GM12892 (cell line): ENCODE measurements around the gene CANT1.
"Not testable (repeated sequence)": the region's sequence is repeated elsewhere in the genome, so short reads cannot be mapped to it uniquely, and the experiment has no call there.

Experiments used
- DNase-seq: peaks from one replicate; pipeline ENCODE4 v3.0.0; 2011; ENCODE audit not compliant: insufficient read length
- FAIRE-seq: peaks from 2 replicates; lab custom pipeline; 2011; peaks lifted over from hg19 to GRCh38; lab: Jason Lieb, UNC
- POLR2A ChIP-seq: IDR thresholded peaks from 2 replicates; pipeline ENCODE4 v1.6.1; 2011; ENCODE audit warnings: low read depth, low read length, control low read depth
- POLR2AphosphoS5 ChIP-seq: IDR thresholded peaks from 2 replicates; pipeline ENCODE4 v1.6.1; 2011; ENCODE audit warnings: low read depth, low read length, control low read depth
- TAF1 ChIP-seq: IDR thresholded peaks from 2 replicates; pipeline ENCODE4 v1.6.1; 2011; ENCODE audit warnings: low read depth, mild to moderate bottlenecking, control low read depth, low read length, borderline replicate concordance

Gene CANT1

GRCh38 chr17:79024901-79025737, 15.6 kb upstream of the CANT1 start:
- no peak for FAIRE-seq
- TF ChIP-seq POLR2A, result no peak
- no peak for TF ChIP-seq TAF1
- no peak for TF ChIP-seq POLR2AphosphoS5
- DNase-seq, result peak; percentile 15

GRCh38 chr17:79023886-79024771, 14.6 kb upstream of the CANT1 start, which contains the start of gene C1QTNF1:
C1QTNF1 (plus strand) TSS chr17:79024169; CDS start chr17:79043969, 19,800 bp downstream.
- DNase-seq (peak; percentile 56), FAIRE-seq (no peak)
- no peak for TF ChIP-seq POLR2A
- no peak for TF ChIP-seq POLR2AphosphoS5
- TF ChIP-seq TAF1, result no peak

- FAIRE-seq (no peak), DNase-seq (no peak)
- TF ChIP-seq POLR2A, result no peak
- TF ChIP-seq TAF1, result no peak
- TF ChIP-seq POLR2AphosphoS5, result no peak
These were observed 13.7 kb upstream of the CANT1 start for GRCh38 chr17:79023180-79023705.

- DNase-seq (no peak), FAIRE-seq (no peak)
- TF ChIP-seq POLR2AphosphoS5, result no peak
- no peak for TF ChIP-seq TAF1
- no peak for TF ChIP-seq POLR2A
These were observed 13.0 kb upstream of the CANT1 start for GRCh38 chr17:79022507-79022991.

GRCh38 chr17:79021929-79022328, 12.4 kb upstream of the CANT1 start:
- not testable (repeated sequence) for DNase-seq, FAIRE-seq

- no peak for DNase-seq
- TF ChIP-seq TAF1, result no peak
- no peak for TF ChIP-seq POLR2AphosphoS5
- no peak for TF ChIP-seq POLR2A
- no peak for FAIRE-seq
These were observed 11.2 kb upstream of the CANT1 start for GRCh38 chr17:79020631-79021301.

- DNase-seq (peak; percentile 8), FAIRE-seq (no peak)
- TF ChIP-seq POLR2AphosphoS5 (no peak), POLR2A (no peak), TAF1 (no peak)
These were observed 10.3 kb upstream of the CANT1 start for GRCh38 chr17:79019632-79020584.

GRCh38 chr17:79019261-79019631, 9.7 kb upstream of the CANT1 start:
- DNase-seq, result no peak
- FAIRE-seq, result no peak
- TF ChIP-seq POLR2A, result no peak
- TF ChIP-seq TAF1, result no peak
- TF ChIP-seq POLR2AphosphoS5, result no peak

GRCh38 chr17:79018370-79018695, 8.8 kb upstream of the CANT1 start:
- FAIRE-seq (no peak), DNase-seq (no peak)
- TF ChIP-seq TAF1, result no peak
- TF ChIP-seq POLR2A, result no peak
- TF ChIP-seq POLR2AphosphoS5, result no peak
